Fibroblast of villous mesenchyme (primary cell): ENCODE results near the gene MAST4. TPM values are rescaled to one million over a fixed set of nuclear protein-coding genes. Genes with fewer than 3 reads are reported as not detected.

Source experiments
- DNase-seq: peaks from one replicate; pipeline ENCODE4 v3.0.0-alpha.2; 2010; ENCODE audit warnings: low read depth
- H3K4me3 ChIP-seq: 2 replicates; pipeline ENCODE4 v1.5.1; 2011; ENCODE audit warnings: low read depth, mild to moderate bottlenecking, low read length
- CTCF ChIP-seq: IDR thresholded peaks from 2 replicates; pipeline ENCODE4 v1.5.1; 2012; ENCODE audit warnings: low read depth, mild to moderate bottlenecking, low read length; ENCODE audit not compliant: insufficient read depth
- total RNA-seq: library from RNA; depleted of rRNA; stranded (reverse); fragments of >200 nt; gene quantifications from 2 replicates; pipeline ENCODE4 v1.2.3, GENCODE V29; 2012

The MAST4 gene
- total RNA-seq, 1 donor, result 8.2 TPM

GRCh38 chr5:67100301-67100700 lies 504.1 kb downstream of the MAST4 start:
- no peak for DNase-seq
- no peak for TF ChIP-seq CTCF
- H3K4me3 ChIP-seq, result no peak overlapping the region

GRCh38 chr5:67102708-67103107 lies 506.5 kb downstream of the MAST4 start:
- TF ChIP-seq CTCF, result no peak
- DNase-seq, result no peak
- no peak overlapping the region for H3K4me3 ChIP-seq

GRCh38 chr5:67104859-67105258 lies 508.7 kb downstream of the MAST4 start:
- DNase-seq, result no peak
- H3K4me3 ChIP-seq, result no peak overlapping the region
- no peak for TF ChIP-seq CTCF

GRCh38 chr5:67105270-67105669 lies 509.1 kb downstream of the MAST4 start:
- no peak overlapping the region for H3K4me3 ChIP-seq
- DNase-seq, result no peak
- no peak for TF ChIP-seq CTCF

GRCh38 chr5:67106626-67107342 lies 510.6 kb downstream of the MAST4 start:
- no peak overlapping the region for H3K4me3 ChIP-seq
- TF ChIP-seq CTCF, result no peak
- no peak for DNase-seq

GRCh38 chr5:67111779-67112178 lies 515.6 kb downstream of the MAST4 start:
- TF ChIP-seq CTCF, result no peak
- H3K4me3 ChIP-seq, result no peak overlapping the region
- DNase-seq, result no peak

GRCh38 chr5:67115246-67115645 lies 519.1 kb downstream of the MAST4 start:
- TF ChIP-seq CTCF, result no peak
- DNase-seq, result no peak
- no peak overlapping the region for H3K4me3 ChIP-seq
